Loucy (cell line): ENCODE results near the gene RAD21L1.

Experiments
- CTCF ChIP-seq: fragments of 200-600 bp; sonication (generic); conservative IDR thresholded peaks from 2 replicates; pipeline ENCODE4 v1.5.1; 2014; ENCODE audit warnings: mild to moderate bottlenecking, antibody characterized with exemption, low read length
- EZH2phosphoT487 ChIP-seq: fragments of 200-600 bp; IDR thresholded peaks from 2 replicates; pipeline ENCODE4 v1.6.1; 2018; ENCODE audit warnings: antibody characterized with exemption, mild to moderate bottlenecking, moderate library complexity, borderline replicate concordance

GRCh38 chr20:1294497-1294896 lies 68.7 kb downstream of the RAD21L1 start:
- no peak for TF ChIP-seq CTCF
- TF ChIP-seq EZH2phosphoT487, result no peak
